H9 (cell line): ENCODE results near the gene SVOP. TPM values are rescaled to one million over a fixed set of nuclear protein-coding genes. Genes with fewer than 3 reads are reported as not detected.

Source experiments
- DNase-seq: peaks from one replicate; pipeline ENCODE4 v3.0.0-alpha.2; 2017
- H2AFZ ChIP-seq: one replicate; pipeline ENCODE4 v1.6.1; 2013; ENCODE audit warnings: mild to moderate bottlenecking, low read length, control low read depth, moderate library complexity
- H2AK5ac ChIP-seq: 2 replicates; pipeline ENCODE4 v1.6.1; 2013; ENCODE audit warnings: low read length, control low read depth, mixed read lengths; ENCODE audit not compliant: insufficient read length
- H2BK120ac ChIP-seq: one replicate; pipeline ENCODE4 v1.6.1; 2013; ENCODE audit warnings: low read depth, mild to moderate bottlenecking, low read length, control low read depth, inconsistent platforms; ENCODE audit not compliant: poor library complexity, severe bottlenecking
- H2BK12ac ChIP-seq: 2 replicates; pipeline ENCODE4 v1.6.1; 2013; ENCODE audit warnings: low read length, control low read depth, mixed read lengths, low read depth; ENCODE audit not compliant: insufficient read length
- H2BK15ac ChIP-seq: 2 replicates; pipeline ENCODE4 v1.6.1; 2013; ENCODE audit warnings: low read depth, low read length, control low read depth
- H2BK20ac ChIP-seq: one replicate; pipeline ENCODE4 v1.6.1; 2013; ENCODE audit warnings: low read depth, mild to moderate bottlenecking, low read length, control low read depth, inconsistent platforms; ENCODE audit not compliant: poor library complexity, severe bottlenecking
- H2BK5ac ChIP-seq: 2 replicates; pipeline ENCODE4 v1.6.1; 2013; ENCODE audit warnings: low read length, control low read depth, mixed read lengths; ENCODE audit not compliant: insufficient read length
- H3K14ac ChIP-seq: 2 replicates; pipeline ENCODE4 v1.6.1; 2013; ENCODE audit warnings: low read length, control low read depth; ENCODE audit not compliant: insufficient read depth
- H3K18ac ChIP-seq: 2 replicates; pipeline ENCODE4 v1.6.1; 2013; ENCODE audit warnings: low read depth, mild to moderate bottlenecking, mixed read lengths, low read length, control low read depth; ENCODE audit not compliant: insufficient read length
- H3K23ac ChIP-seq: 2 replicates; pipeline ENCODE4 v1.6.1; 2013; ENCODE audit warnings: low read length, control low read depth, mixed read lengths, low read depth; ENCODE audit not compliant: insufficient read length
- H3K23me2 ChIP-seq: 2 replicates; pipeline ENCODE4 v1.6.1; 2013; ENCODE audit warnings: low read depth, mild to moderate bottlenecking, mixed read lengths, low read length, control low read depth; ENCODE audit not compliant: insufficient read length, poor library complexity, severe bottlenecking
- H3K27ac ChIP-seq: 2 replicates; pipeline ENCODE4 v1.5.1; 2013; ENCODE audit warnings: low read length, control low read depth, mixed read lengths, low read depth; ENCODE audit not compliant: insufficient read length
- H3K27me3 ChIP-seq: 2 replicates; pipeline ENCODE4 v1.6.1; 2013; ENCODE audit warnings: low read length, control low read depth, inconsistent platforms; ENCODE audit not compliant: insufficient read depth
- H3K4ac ChIP-seq: 2 replicates; pipeline ENCODE4 v1.6.1; 2013; ENCODE audit warnings: low read depth, mild to moderate bottlenecking, control low read depth, inconsistent platforms, low read length, moderate library complexity
- H3K4me1 ChIP-seq: 2 replicates; pipeline ENCODE4 v1.6.1; 2013; ENCODE audit warnings: low read length, control low read depth, inconsistent platforms; ENCODE audit not compliant: insufficient read depth
- H3K4me2 ChIP-seq: 2 replicates; pipeline ENCODE4 v1.6.1; 2013; ENCODE audit warnings: low read length, control low read depth, mixed read lengths; ENCODE audit not compliant: insufficient read length, insufficient read depth
- H3K56ac ChIP-seq: 2 replicates; pipeline ENCODE4 v1.6.1; 2013; ENCODE audit warnings: low read depth, mild to moderate bottlenecking, mixed read lengths, low read length, control low read depth; ENCODE audit not compliant: insufficient read length
- H3K79me1 ChIP-seq: 2 replicates; pipeline ENCODE4 v1.6.1; 2013; ENCODE audit warnings: low read depth, mild to moderate bottlenecking, moderate library complexity, low read length, control low read depth, inconsistent platforms; ENCODE audit not compliant: insufficient read depth, poor library complexity, severe bottlenecking
- H3K79me2 ChIP-seq: 2 replicates; pipeline ENCODE4 v1.6.1; 2013; ENCODE audit warnings: low read length, control low read depth, inconsistent platforms; ENCODE audit not compliant: insufficient read depth
- H3K9ac ChIP-seq: 2 replicates; pipeline ENCODE4 v1.6.1; 2013; ENCODE audit warnings: low read length, control low read depth, mixed read lengths; ENCODE audit not compliant: insufficient read length; ENCODE audit errors: extremely low read depth
- H3K9me3 ChIP-seq: one replicate; pipeline ENCODE4 v1.6.1; 2013; ENCODE audit warnings: low read depth, low read length, inconsistent platforms; ENCODE audit not compliant: control insufficient read depth
- H3T11ph ChIP-seq: one replicate; pipeline ENCODE4 v1.6.1; 2013; ENCODE audit warnings: mild to moderate bottlenecking, low read length, control low read depth, inconsistent platforms
- H4K20me1 ChIP-seq: one replicate; pipeline ENCODE4 v1.6.1; 2013; ENCODE audit not compliant: control insufficient read depth, insufficient read length, insufficient read depth
- H4K5ac ChIP-seq: 2 replicates; pipeline ENCODE4 v1.6.1; 2013; ENCODE audit warnings: low read depth, mild to moderate bottlenecking, mixed read lengths, low read length, control low read depth; ENCODE audit not compliant: insufficient read length
- H4K8ac ChIP-seq: replicated peaks from 2 replicates; pipeline ENCODE4 v1.6.1; 2013; ENCODE audit warnings: low read length, control low read depth, mixed read lengths, low read depth; ENCODE audit not compliant: insufficient read length
- H4K91ac ChIP-seq: 2 replicates; pipeline ENCODE4 v1.6.1; 2013; ENCODE audit warnings: low read depth, mild to moderate bottlenecking, moderate library complexity, mixed read lengths, low read length, control low read depth; ENCODE audit not compliant: insufficient read length
- H3K27ac Mint-ChIP-seq, 3 experiments: 2 replicates in 2 of 3; 3 replicates in 1 of 3; pipeline ENCODE4 v1.8.0; 2020 to 2021; ENCODE audit warnings: mixed read lengths in 3 of 3, mild to moderate bottlenecking in 1 of 3, moderate library complexity in 1 of 3
- H3K27me3 Mint-ChIP-seq: 2 replicates; pipeline ENCODE4 v1.8.0; 2021; ENCODE audit warnings: low read depth, mild to moderate bottlenecking, moderate library complexity, mixed read lengths
- H3K36me3 Mint-ChIP-seq, 3 experiments: 2 replicates in 2 of 3; 3 replicates in 1 of 3; pipeline ENCODE4 v1.8.0; 2020 to 2021; ENCODE audit warnings: low read depth in 3 of 3, mixed read lengths in 3 of 3; ENCODE audit not compliant: insufficient read depth in 1 of 3
- H3K4me1 Mint-ChIP-seq, 2 experiments: 2 replicates each; pipeline ENCODE4 v1.8.0; 2020; ENCODE audit warnings: mixed read lengths in 2 of 2
- H3K4me3 Mint-ChIP-seq, 2 experiments: 2 replicates in 1 of 2; 3 replicates in 1 of 2; pipeline ENCODE4 v1.8.0; 2020 to 2021; ENCODE audit warnings: mild to moderate bottlenecking in 2 of 2, mixed read lengths in 2 of 2, moderate library complexity in 1 of 2
- H3K9me3 Mint-ChIP-seq, 2 experiments: 2 replicates in 1 of 2; 3 replicates in 1 of 2; pipeline ENCODE4 v1.8.0; 2020; ENCODE audit warnings: mild to moderate bottlenecking in 2 of 2, mixed read lengths in 2 of 2, moderate library complexity in 1 of 2
- CTCF ChIP-seq: fragments of 200-600 bp; sonication (generic); conservative IDR thresholded peaks from 3 replicates; pipeline ENCODE4 v1.8.0; 2021; ENCODE audit warnings: antibody characterized with exemption, mild to moderate bottlenecking
- WGBS: extraction: QIAGEN DNeasy Blood & Tissue Kit; methylation state at CpG from one replicate; pipeline ENCODE4 v1.1.7; 2013; ENCODE audit warnings: missing lambda C conversion rate, low lambda C conversion rate, mixed read lengths; ENCODE audit not compliant: insufficient read length; ENCODE audit errors: extremely low coverage; 5-methylcytosine and 5-hydroxymethylcytosine counted together
- total RNA-seq: library from RNA; stranded (reverse); gene quantifications from 2 replicates; pipeline ENCODE4 v1.2.1, GENCODE V29; 2021

SVOP gene
- total RNA-seq, 1 experiment from 2014 or later = 0.15 TPM

GRCh38 chr12:109004017-109004416 lies 16.9 kb downstream of the SVOP start:
- Histone ChIP-seq H3K4me1 (no peaks in the 10 kb centered on the region), H3K9me3 (no peaks in the 10 kb centered on the region), H3K23ac (no peak overlapping the region), H2BK20ac (no peak overlapping the region), H3K79me1 (no peaks in the 10 kb centered on the region), H3K14ac (no peak overlapping the region), H2BK5ac (no peak overlapping the region), H3K27ac (no peak overlapping the region), H3K9ac (no peak overlapping the region), H2BK12ac (no peak overlapping the region), H3K4me2 (no peak overlapping the region), H3K56ac (no peak overlapping the region), H4K8ac (no peak overlapping the region), H3K4ac (no peak overlapping the region), H2BK120ac (no peak overlapping the region), H3T11ph (no peak overlapping the region), H2BK15ac (no peak overlapping the region), H4K91ac (no peak overlapping the region), H3K23me2 (no peaks in the 10 kb centered on the region), H3K79me2 (no peaks in the 10 kb centered on the region), H2AFZ (no peak overlapping the region), H4K20me1 (no peaks in the 10 kb centered on the region), H3K27me3 (no peaks in the 10 kb centered on the region), H2AK5ac (no peak overlapping the region), H3K18ac (no peak overlapping the region), H4K5ac (no peak overlapping the region)
- Mint-ChIP-seq H3K4me1 (no peaks in the 10 kb centered on the region), H3K36me3 (no peaks in the 10 kb centered on the region), H3K9me3 (no peaks in the 10 kb centered on the region), H3K4me3 (no peak overlapping the region), H3K27me3 (peaks cover 14% of the 10 kb centered on the region), H3K27ac (no peak overlapping the region)
- no CpG with 5 or more reads among the region's 3 CpGs for WGBS
- no peak for DNase-seq
- TF ChIP-seq CTCF = no peak
